ENCODE results near the gene SNRK.
"Not testable (repeated sequence)": the region's sequence is repeated elsewhere in the genome, so short reads cannot be mapped to it uniquely, and the experiment has no call there.

SNRK gene

DNA sequence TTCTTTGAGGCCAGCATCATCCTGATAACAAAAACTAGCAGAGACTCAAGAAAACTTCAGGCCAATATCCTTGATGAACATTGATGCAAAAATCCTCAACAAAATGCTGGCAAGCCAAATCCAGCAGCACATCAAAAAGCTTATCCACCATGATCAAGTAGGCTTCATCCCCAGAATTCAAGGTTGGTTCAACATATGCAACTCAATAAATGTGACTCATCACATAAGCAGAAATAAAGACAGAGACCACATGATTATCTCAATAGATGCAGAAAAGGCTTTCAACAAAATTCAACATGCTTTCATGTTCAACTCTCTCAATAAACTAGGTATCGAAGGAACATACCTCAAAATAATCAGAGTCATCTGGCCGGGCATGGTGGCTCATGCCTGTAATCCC is 69.7 kb downstream of the SNRK start:
- H3K27ac ChIP-seq (ENCODE audit: low read depth, low read length); H3K27me3 ChIP-seq (ENCODE audit: insufficient read depth, low read length); H3K4me1 ChIP-seq (ENCODE audit: control insufficient read depth, insufficient read depth, low read length, unreplicated experiment); H2AFZ ChIP-seq (ENCODE audit: low read length, unreplicated experiment); H3K4me3 ChIP-seq (ENCODE audit: low read depth, low read length); H3K79me2 ChIP-seq (ENCODE audit: control insufficient read depth, insufficient read depth, low read length, unreplicated experiment): not testable (repeated sequence)
- peaks cover 20% of the 10 kb centered on the region for H3K36me3 ChIP-seq (ENCODE audit: insufficient read depth, low read length)

DNA sequence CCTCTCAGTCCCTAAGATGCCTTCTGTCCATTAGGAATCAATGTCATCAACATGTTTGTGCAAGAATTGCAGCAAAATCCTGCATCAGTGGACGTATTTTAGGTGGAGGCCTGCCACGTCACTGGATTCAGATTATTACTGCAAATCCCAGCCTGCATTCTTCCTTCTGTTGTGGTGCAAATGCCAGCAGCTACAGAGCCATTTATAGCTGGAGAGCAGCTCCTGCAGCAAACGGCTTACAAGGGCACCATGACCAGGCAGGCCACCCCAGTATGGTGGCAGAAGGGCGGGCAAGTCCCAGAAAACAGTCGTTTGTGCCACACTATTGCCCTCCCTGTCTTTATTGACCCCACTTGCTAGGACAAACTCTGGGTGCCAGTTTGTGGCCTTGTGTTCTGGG is 74.7 kb downstream of the SNRK start:
- Histone ChIP-seq H3K4me3 (ENCODE audit: low read depth, low read length) (no peak overlapping the region), H2AFZ (ENCODE audit: low read length, unreplicated experiment) (no peak overlapping the region), H3K27me3 (ENCODE audit: insufficient read depth, low read length) (no peaks in the 10 kb centered on the region), H3K4me1 (ENCODE audit: control insufficient read depth, insufficient read depth, low read length, unreplicated experiment) (no peaks in the 10 kb centered on the region), H3K79me2 (ENCODE audit: control insufficient read depth, insufficient read depth, low read length, unreplicated experiment) (no peaks in the 10 kb centered on the region), H3K36me3 (ENCODE audit: insufficient read depth, low read length) (no peaks in the 10 kb centered on the region), H3K27ac (ENCODE audit: low read depth, low read length) (no peak overlapping the region)

DNA sequence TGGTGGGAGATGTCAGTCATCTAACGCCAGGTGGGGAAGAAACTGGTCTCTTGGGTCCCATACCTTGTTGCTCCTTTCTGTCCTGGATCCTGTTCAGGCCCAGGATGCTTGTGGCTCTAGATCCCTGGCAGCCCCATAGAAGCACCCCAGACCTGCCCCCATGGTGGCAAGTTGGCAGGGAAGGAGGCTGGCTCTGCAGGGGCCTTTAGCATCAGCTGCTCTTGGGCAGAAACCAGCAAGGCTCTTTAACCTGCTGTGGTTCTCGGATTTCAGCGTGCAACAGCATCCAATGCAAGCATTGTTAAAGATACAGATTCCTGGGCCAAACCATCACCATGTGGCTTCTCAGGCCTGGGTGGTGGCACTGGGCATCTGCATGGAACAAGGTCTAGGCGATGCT is 75.8 kb downstream of the SNRK start:
- Histone ChIP-seq H3K36me3 (ENCODE audit: insufficient read depth, low read length) (no peaks in the 10 kb centered on the region), H3K27me3 (ENCODE audit: insufficient read depth, low read length) (no peaks in the 10 kb centered on the region)

DNA sequence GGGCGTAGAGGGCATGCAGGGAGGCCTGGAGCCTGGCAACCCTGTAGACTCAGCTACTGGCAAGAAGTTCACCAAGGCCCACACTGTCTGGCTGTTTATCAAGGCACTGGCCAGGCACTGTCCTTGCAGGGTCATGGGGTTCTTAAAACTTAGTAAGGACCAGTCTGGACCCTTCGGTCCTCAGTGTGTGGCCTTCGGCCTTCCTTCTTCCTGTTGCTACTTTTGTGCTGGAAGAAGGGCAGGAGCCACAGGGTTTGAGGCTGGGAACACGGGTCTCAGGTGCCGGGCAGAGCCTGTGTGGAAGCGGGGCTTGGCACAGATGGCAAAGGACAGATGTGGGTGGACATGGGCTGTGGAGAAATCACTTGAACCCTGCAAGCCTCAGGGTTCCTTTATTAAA is 76.6 kb downstream of the SNRK start:
- no peak overlapping the region for H2AFZ ChIP-seq (ENCODE audit: low read length, unreplicated experiment)
- no peaks in the 10 kb centered on the region for H3K27me3 ChIP-seq (ENCODE audit: insufficient read depth, low read length)
- H3K4me3 ChIP-seq (ENCODE audit: low read depth, low read length) = no peak overlapping the region
- no peaks in the 10 kb centered on the region for H3K79me2 ChIP-seq (ENCODE audit: control insufficient read depth, insufficient read depth, low read length, unreplicated experiment)
- H3K36me3 ChIP-seq (ENCODE audit: insufficient read depth, low read length) = no peaks in the 10 kb centered on the region
- H3K27ac ChIP-seq (ENCODE audit: low read depth, low read length) = no peak overlapping the region
- no peaks in the 10 kb centered on the region for H3K4me1 ChIP-seq (ENCODE audit: control insufficient read depth, insufficient read depth, low read length, unreplicated experiment)

More for the DNA sequence above, 75.8 kb downstream of the SNRK start:
- H3K27ac ChIP-seq (ENCODE audit: low read depth, low read length) = no peak overlapping the region
- no peak overlapping the region for H3K4me3 ChIP-seq (ENCODE audit: low read depth, low read length)
- no peaks in the 10 kb centered on the region for H3K4me1 ChIP-seq (ENCODE audit: control insufficient read depth, insufficient read depth, low read length, unreplicated experiment)
- no peak overlapping the region for H2AFZ ChIP-seq (ENCODE audit: low read length, unreplicated experiment)
- no peaks in the 10 kb centered on the region for H3K79me2 ChIP-seq (ENCODE audit: control insufficient read depth, insufficient read depth, low read length, unreplicated experiment)

DNA sequence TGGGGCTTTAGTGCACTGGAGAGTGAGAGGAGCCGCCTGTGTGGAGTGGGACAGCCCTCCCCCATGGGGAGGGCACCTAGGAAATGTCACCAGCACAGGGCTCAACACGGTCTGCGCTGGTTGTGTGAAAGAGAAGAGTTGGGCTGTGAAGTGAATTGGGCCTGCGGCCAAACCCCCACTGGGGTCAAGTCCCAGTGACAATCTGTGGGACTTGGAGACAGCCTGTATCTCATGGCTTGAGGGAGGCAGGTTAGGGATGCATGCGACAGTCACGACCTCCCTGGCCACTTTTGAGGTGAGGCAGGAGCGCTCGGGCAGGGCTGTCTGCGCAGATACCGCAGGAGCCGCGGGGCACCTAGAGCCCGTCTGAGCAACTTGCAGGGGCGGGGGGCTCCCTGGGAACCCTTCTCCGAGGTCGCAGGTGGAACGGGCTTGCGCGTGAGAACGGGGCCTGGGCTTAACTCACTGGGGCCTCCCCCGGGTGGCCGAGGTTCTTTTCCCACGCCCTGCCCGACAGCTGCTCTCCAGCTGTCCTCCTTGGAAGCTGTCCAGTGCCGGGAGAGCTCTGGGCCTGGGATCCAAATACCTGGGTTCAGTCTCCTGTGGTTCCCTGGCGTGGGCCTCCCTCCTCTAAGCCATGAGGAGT is 77.4 kb downstream of the SNRK start:
- H3K4me1 ChIP-seq (ENCODE audit: control insufficient read depth, insufficient read depth, low read length, unreplicated experiment) = no peaks in the 10 kb centered on the region
- no peak overlapping the region for H3K27ac ChIP-seq (ENCODE audit: low read depth, low read length)
- no peaks in the 10 kb centered on the region for H3K27me3 ChIP-seq (ENCODE audit: insufficient read depth, low read length)
- H3K4me3 ChIP-seq (ENCODE audit: low read depth, low read length) = no peak overlapping the region
- H3K36me3 ChIP-seq (ENCODE audit: insufficient read depth, low read length) = no peaks in the 10 kb centered on the region
- no peaks in the 10 kb centered on the region for H3K79me2 ChIP-seq (ENCODE audit: control insufficient read depth, insufficient read depth, low read length, unreplicated experiment)
- H2AFZ ChIP-seq (ENCODE audit: low read length, unreplicated experiment) = no peak overlapping the region

DNA sequence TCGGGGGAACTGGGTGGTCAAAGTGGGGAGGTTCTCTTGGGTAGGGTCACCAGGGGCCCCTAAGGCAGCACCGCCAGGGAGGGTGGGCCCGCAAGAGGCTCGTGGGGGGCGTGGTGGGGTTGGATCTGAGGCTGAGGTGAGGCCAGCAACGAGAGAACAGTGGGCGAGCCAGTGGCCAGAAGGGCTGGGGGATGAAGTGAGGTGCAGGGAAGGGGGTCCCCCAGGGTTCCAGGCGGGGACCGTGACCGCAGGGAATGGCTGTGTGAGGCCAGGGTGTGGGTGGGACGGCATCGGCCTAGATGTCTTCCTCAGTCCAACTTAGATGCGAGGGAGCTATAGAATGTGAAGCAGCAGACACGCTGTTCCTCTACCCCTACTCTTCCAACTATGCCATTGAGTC is 78.2 kb downstream of the SNRK start:
- no peaks in the 10 kb centered on the region for H3K4me1 ChIP-seq (ENCODE audit: control insufficient read depth, insufficient read depth, low read length, unreplicated experiment)
- H3K27me3 ChIP-seq (ENCODE audit: insufficient read depth, low read length) = no peaks in the 10 kb centered on the region
- H3K36me3 ChIP-seq (ENCODE audit: insufficient read depth, low read length) = no peaks in the 10 kb centered on the region
- H2AFZ ChIP-seq (ENCODE audit: low read length, unreplicated experiment) = no peak overlapping the region
- H3K79me2 ChIP-seq (ENCODE audit: control insufficient read depth, insufficient read depth, low read length, unreplicated experiment) = no peaks in the 10 kb centered on the region
- H3K4me3 ChIP-seq (ENCODE audit: low read depth, low read length) = no peak overlapping the region
- no peak overlapping the region for H3K27ac ChIP-seq (ENCODE audit: low read depth, low read length)

DNA sequence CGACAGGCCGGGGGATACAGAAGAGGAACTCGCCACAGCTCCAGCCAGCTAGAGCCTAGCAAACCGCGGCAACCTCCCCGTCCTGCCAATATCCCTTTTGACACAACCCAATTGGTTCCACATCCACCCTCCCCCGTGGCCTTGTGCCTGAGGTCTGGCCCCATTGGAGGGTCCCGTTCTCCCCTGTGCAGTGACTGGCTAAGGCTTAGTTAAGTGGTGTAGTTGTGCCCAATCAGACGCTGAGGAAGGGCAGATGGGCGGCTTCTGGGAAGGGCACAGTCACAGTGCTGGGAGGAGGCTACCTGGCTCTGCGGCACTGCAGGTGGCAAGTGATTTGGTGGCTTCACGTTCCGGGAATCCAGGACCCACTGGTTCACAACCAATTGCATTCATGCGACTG is 78.6 kb downstream of the SNRK start:
- no peak overlapping the region for H3K27ac ChIP-seq (ENCODE audit: low read depth, low read length)
- H3K36me3 ChIP-seq (ENCODE audit: insufficient read depth, low read length) = no peaks in the 10 kb centered on the region
- H3K79me2 ChIP-seq (ENCODE audit: control insufficient read depth, insufficient read depth, low read length, unreplicated experiment) = no peaks in the 10 kb centered on the region
- no peaks in the 10 kb centered on the region for H3K27me3 ChIP-seq (ENCODE audit: insufficient read depth, low read length)
- no peaks in the 10 kb centered on the region for H3K4me1 ChIP-seq (ENCODE audit: control insufficient read depth, insufficient read depth, low read length, unreplicated experiment)
- H2AFZ ChIP-seq (ENCODE audit: low read length, unreplicated experiment) = no peak overlapping the region
- H3K4me3 ChIP-seq (ENCODE audit: low read depth, low read length) = no peak overlapping the region

DNA sequence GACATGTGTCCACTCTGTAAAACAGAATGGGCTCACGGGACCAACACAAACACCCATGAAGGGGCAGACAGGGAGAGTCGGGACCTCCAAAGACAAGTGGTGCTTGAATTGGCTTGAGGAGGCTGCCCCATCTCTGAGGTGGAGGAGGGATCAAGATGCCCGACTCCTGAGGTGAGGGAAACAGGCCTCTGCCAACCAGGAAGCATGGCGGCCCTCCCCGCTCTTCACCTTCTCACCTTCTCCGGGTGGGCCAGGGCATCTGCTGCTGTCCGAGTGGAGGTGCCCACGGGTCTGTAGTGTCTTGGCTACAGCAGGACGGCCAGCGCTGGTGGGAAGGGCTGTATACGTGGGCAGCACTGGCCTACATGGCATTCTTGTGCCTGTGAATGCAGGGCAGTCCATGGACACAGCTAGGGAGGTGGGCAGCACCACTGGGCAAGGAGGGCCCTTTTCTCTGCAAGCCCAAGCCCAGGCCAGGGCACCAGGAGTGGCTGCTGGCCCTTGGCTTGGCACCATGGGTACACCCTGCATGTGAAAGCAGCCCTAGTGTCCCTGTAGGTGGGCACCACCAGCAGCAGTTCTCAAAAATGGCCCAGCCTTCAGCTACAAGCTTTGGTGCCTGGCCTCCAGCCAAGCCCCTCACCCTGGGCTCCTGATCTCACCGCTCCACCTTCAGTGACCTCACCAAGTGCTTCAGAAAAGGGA is 79.4 kb downstream of the SNRK start:
- no peaks in the 10 kb centered on the region for H3K27me3 ChIP-seq (ENCODE audit: insufficient read depth, low read length)
- no peaks in the 10 kb centered on the region for H3K36me3 ChIP-seq (ENCODE audit: insufficient read depth, low read length)
- no peak overlapping the region for H3K4me3 ChIP-seq (ENCODE audit: low read depth, low read length)
- H3K27ac ChIP-seq (ENCODE audit: low read depth, low read length) = no peak overlapping the region
- H2AFZ ChIP-seq (ENCODE audit: low read length, unreplicated experiment) = no peak overlapping the region
- H3K79me2 ChIP-seq (ENCODE audit: control insufficient read depth, insufficient read depth, low read length, unreplicated experiment) = no peaks in the 10 kb centered on the region
- no peaks in the 10 kb centered on the region for H3K4me1 ChIP-seq (ENCODE audit: control insufficient read depth, insufficient read depth, low read length, unreplicated experiment)

DNA sequence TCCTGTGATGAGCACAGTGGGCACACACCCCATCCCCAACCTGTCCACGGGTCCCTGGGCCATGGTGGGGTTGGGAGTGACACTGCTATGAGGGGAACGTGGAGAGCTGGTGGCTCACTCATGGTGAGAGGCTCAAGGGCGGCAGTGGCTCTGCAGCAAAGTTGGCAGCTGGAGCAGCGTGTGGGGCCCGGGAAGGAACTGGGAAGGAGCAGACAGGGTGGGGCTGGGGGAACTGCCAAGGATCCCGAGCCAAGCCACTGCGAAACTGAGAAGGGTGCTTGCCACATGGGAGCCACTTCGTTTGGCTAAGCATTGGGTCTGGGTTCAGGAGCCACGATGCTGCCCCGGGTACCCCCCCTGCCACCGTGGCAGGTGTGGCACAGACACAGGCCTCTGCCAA is 80.1 kb downstream of the SNRK start:
- H2AFZ ChIP-seq (ENCODE audit: low read length, unreplicated experiment) = no peak overlapping the region
- no peak overlapping the region for H3K4me3 ChIP-seq (ENCODE audit: low read depth, low read length)
- H3K27me3 ChIP-seq (ENCODE audit: insufficient read depth, low read length) = no peaks in the 10 kb centered on the region
- H3K36me3 ChIP-seq (ENCODE audit: insufficient read depth, low read length) = no peaks in the 10 kb centered on the region
- no peak overlapping the region for H3K27ac ChIP-seq (ENCODE audit: low read depth, low read length)
- no peaks in the 10 kb centered on the region for H3K4me1 ChIP-seq (ENCODE audit: control insufficient read depth, insufficient read depth, low read length, unreplicated experiment)
- no peaks in the 10 kb centered on the region for H3K79me2 ChIP-seq (ENCODE audit: control insufficient read depth, insufficient read depth, low read length, unreplicated experiment)

DNA sequence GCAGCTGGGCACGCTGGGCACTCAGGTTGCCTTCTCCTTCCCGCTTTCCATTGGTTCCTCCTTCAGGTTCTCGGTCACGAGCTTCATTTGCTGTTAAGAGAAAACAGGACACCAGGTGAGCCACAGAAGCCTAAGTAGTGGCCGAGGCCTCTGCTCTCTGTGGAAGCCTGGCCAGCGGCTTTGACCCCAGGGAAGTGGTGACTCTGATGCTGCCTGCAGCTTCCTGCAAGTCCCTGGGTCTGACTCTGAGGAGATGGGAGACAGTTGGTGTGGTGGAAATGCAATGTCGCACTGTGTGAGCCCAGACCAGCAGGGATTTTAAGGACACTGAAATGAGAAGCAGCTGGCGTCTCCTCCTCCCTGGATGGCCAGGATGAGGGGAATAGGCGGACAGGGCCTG is 80.5 kb downstream of the SNRK start:
- no peak overlapping the region for H2AFZ ChIP-seq (ENCODE audit: low read length, unreplicated experiment)
- H3K79me2 ChIP-seq (ENCODE audit: control insufficient read depth, insufficient read depth, low read length, unreplicated experiment) = no peaks in the 10 kb centered on the region
- no peaks in the 10 kb centered on the region for H3K36me3 ChIP-seq (ENCODE audit: insufficient read depth, low read length)
- no peak overlapping the region for H3K27ac ChIP-seq (ENCODE audit: low read depth, low read length)
- H3K27me3 ChIP-seq (ENCODE audit: insufficient read depth, low read length) = no peaks in the 10 kb centered on the region
- no peaks in the 10 kb centered on the region for H3K4me1 ChIP-seq (ENCODE audit: control insufficient read depth, insufficient read depth, low read length, unreplicated experiment)
- no peak overlapping the region for H3K4me3 ChIP-seq (ENCODE audit: low read depth, low read length)

Measured in ACC112 (cell line).